ENCODE data around the gene CCNG1.
"Not testable (repeated sequence)": the region's sequence is repeated elsewhere in the genome, so short reads cannot be mapped to it uniquely, and the experiment has no call there.

The CCNG1 gene, protein sequence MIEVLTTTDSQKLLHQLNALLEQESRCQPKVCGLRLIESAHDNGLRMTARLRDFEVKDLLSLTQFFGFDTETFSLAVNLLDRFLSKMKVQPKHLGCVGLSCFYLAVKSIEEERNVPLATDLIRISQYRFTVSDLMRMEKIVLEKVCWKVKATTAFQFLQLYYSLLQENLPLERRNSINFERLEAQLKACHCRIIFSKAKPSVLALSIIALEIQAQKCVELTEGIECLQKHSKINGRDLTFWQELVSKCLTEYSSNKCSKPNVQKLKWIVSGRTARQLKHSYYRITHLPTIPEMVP

DNA sequence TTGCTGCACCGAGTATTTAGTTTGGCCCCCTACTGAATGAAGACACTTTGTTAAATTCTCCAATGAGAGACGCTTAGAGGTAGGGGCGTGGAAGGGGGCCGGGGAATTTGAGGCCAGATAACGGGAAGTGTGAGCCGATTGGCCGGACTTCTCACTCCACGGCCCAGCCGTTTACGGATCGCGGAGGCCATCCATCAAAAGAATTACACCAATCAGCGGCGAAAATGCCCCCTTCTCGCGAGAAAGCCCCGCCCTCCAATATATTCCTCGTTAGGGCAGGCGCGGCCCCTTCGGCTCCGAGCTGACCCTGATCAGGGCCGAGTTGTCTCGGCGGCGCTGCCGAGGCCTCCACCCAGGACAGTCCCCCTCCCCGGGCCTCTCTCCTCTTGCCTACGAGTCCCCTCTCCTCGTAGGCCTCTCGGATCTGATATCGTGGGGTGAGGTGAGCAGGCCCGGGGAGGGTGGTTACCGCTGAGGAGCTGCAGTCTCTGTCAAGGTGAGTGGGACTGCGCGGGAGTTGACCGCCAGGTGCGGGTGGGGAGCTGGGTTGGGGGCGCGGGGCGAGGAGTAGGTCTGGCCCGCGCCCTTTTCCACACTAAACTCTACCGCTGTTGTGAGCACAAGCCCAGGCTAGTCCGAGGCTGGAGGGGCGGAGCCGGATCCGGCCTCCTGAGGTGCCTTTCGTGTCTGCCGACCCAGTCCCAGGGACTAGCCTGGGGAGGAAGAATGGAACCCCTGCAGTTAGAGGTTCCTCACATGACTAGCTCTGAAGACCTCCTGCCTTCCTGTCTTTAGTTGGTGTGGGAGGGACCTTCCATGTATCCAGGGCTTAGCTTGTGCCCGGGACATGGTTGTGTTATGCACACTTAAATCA, at the start of gene CCNG1:
Gene CCNG1 (plus strand): TSS at position 287 of the 874 bp plus-strand sequence. CDS start 1,662 bp downstream, outside the sequence.
- peak; percentile 91 to 93 for DNase-seq

DNA sequence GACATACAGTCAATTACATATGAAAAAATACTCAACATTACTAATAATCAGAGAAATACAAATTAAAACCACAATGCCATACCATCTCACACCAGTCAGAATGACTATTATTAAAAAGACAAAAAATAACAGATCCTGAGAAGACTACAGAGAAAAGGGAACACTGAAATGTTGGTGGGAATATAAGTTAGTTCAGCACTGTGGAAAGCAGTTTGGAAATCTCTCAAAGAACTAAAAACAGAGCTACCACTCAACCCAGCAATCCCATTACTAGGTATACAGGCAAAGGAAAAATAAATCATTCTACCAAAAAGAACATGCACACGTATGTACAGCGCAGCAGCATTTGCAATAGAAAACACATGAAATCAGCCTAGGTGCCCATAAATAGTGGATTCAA, 41.6 kb upstream of the CCNG1 start:
- no peak for DNase-seq

DNA sequence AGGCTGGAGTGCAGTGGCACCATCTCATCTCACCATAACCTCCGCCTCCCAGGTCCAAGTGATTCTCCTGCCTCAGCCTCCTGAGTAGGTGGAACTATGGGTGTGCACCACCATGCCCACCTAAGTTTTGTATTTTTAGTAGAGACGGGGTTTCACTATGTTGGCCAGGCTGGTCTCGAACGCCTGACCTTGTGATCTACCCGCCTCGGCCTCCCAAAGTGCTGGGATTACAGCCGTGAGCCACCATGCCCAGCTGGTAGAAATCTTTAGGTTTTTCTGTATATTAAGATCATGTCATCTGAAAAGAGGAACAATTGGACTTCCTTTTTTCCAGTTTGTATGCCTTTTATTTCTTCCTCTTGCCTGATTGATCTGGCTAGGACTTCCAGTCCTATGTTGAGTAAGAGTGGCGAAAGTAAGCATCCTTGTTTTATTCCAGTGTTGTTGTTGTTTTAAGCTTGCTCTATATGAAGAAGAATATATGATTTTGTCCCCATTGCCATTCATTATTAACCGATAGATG, 40.5 kb upstream of the CCNG1 start:
- DNase-seq: peak in 1 of 2 donors; percentile 39

DNA sequence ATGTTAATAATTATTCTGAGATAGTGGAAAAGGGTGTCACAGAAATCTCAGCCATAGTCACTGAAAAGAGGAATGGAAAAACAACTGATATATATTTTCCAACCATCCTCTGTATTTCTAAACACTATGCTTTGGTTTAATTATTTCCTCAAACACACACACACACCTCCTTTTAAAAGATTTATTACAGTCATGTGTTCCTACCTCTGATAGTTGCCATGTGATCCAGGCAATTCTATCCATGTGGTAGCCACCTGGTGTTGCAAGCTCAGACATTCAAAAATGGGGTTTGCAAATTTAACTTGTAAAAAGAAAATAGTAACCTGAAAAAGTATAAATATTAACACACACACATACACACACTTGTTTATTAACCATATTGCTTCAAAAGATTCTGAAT, 40.0 kb upstream of the CCNG1 start:
- no peak for DNase-seq

DNA sequence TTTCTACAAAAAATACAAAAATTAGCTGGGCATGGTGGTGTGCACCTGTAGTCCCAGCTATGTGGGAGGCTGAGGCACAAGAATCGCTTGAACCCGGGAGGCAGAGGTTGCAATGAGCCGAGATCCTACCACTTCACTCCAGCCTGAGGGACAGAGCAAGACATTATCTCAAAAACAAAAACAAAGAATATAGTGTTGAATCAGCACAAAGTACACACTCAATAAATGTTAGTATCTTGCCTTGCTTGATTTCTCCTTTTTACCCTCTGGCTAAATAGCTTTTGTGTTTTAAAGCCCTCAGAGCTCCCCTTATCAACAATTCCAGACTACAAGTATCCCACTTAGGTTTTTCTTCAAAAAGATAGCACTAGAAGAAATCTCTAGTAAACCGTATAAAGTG, 37.5 kb upstream of the CCNG1 start:
- no peak for DNase-seq

DNA sequence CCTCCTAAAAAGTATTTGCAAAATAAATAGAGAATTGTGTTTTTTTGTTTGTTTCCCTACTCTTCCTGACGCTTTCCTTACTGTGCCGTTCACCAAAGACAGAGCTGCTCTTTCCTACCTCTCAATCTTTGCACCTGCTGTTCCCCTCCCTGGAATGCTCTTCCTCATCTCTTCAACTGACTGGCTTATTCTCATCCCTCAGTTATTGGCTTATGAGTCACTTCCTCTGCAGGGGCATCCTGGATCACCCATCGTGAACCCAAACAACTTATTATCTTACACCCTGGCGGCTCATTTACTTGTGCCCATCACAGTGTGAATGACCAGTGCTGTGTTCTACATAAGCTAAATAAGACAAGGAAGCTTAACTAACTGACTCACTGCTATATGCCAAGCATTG, 36.1 kb upstream of the CCNG1 start:
- DNase-seq: no peak

DNA sequence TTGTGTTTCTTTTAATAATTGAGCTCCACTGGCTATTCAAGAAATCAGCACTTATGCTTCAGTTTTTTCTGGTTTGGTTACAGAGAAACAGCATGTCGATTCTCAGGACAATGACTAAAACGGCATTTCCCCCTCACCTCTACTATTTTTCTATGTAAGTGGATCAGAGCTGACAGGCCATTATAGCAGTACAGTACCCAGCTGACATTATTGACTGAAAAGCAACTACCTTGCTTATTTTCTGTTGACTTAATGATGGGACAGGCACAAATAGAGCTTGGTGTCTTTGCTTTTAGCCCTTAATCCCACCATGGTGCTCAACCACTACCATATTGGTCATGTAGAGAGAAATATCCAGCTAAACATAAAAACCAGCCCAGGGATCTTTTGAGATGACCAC, 35.4 kb upstream of the CCNG1 start:
- no peak for DNase-seq

DNA sequence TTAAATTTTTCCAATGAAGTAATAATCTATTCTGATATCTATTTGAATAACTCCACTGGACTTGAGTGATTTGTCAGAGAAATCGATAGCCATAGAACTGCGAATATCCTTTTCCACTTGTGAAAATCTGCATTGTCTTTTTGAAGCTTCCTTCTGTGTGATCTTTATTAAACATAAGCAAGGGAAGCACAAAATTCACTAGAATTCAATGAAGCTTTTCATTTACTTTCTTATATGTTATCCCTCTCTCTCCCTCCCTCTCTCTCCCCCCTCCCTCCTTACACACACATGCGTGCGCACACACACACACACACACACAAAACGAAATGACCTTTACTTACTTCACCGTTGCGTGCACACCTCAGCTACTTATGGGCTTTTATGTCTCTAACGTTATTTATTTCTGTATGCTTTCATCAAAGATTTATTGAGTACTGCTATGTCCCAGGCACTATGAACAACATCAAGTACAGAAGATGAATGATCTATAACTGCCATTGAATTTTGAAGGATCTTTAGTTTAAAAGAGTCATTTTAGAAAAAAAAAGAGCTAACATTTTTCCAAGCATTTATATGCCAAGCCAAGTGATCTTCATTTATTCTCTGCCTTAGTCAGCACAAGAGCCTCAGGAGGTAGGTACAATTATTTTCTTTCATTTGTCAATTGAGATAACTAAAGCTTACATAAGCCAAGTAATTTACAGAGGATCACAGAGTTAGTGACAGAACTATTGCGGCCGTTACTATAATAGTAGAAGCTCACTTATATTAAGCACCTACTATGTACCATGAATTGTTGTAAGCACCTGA, 32.8 kb upstream of the CCNG1 start:
- DNase-seq: no peak

DNA sequence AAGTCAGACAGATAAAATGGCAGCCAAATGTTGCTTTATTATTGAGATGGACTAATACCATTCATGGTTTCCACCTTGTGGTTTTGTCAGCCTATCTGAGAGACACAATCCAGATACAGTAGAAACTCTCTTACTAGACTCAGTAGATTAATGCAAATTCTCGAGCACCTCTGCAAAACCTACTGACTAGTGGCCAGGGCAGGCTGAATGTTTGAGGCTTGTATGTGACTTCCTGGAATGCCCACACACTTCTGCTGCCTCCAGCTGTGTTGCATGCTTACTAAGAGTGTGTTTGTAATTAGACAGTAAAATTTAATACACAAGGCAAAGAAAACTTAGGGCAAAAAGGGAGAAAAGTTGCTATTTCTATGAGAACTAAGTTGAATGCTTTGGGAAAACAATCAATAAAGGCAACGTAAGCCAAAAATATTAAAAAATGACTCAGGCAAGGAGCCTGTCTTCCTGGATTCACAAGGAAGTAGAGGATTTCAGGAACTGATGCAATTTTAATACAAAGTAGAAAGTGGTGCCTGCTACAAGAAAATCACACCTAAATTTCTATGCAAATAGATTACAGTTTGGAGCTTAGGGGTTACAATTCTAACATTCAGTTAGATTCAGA, 30.2 kb upstream of the CCNG1 start:
- DNase-seq: no peak

DNA sequence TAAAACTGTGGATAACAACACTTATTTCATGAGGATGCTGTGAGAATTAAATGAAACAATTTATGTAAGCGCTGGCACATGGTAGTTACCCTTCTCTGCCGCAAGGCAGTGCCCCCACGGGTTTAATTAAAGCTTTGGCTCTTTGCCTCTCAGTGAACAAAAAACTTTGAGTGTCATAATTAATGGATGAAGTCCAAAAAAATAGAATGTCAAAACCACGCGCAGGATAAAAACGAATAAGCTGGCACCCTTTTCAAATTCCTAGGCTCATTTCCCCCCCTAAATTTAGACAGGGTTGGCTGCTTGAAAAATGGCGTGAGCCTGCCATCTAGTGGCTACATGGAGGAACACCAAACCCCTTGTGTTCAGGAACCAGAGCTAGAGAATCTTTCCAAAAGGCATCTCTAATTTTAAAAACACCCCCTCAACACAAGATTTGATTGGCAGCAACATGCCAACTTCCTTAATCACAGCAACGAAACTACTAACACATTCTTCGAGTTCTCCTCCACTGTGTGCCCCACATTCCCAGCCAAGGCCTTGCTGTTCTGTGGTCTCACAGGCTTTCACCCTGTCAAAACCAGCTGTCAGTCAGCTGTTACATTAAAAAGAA, 29.0 kb upstream of the CCNG1 start:
- DNase-seq: peak; percentile 57 to 61

DNA sequence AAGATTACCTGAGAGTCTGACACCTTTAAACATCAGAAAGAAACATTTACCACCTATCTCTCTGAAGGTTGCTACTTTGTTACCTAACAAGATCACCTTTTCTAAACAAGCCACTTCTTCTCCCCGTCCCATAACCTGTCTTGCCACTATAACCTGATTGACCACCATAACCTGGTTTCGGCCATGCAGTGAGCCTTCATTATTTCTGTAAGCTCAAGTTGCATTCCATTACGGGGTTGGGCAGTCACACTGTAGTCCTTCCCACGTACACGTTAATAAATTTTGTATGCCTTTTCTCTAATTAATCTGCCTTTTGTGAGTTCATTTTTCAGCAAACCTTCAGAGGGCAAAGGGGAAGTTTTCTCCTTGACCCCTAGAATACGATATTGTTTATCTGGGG, 28.0 kb upstream of the CCNG1 start:
- no peak for DNase-seq

DNA sequence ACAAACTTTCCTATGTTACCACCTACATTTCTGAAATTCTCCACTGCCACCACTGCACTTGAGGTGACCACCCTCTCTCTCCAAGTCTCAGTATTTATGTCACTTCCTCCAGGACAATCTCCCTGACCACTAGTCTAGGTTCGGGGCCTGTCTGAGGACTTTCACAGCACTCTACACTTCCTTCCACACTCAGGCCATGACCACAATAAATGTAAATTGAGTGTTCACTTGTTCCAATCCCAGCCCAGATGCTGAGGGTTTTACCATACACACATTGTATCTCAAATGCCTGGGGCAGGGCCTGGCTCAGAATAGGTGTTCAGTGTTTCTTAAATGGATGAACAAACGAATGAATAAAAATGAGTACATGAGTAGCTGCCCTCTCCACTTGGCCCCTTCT, 26.9 kb upstream of the CCNG1 start:
- DNase-seq: no peak

DNA sequence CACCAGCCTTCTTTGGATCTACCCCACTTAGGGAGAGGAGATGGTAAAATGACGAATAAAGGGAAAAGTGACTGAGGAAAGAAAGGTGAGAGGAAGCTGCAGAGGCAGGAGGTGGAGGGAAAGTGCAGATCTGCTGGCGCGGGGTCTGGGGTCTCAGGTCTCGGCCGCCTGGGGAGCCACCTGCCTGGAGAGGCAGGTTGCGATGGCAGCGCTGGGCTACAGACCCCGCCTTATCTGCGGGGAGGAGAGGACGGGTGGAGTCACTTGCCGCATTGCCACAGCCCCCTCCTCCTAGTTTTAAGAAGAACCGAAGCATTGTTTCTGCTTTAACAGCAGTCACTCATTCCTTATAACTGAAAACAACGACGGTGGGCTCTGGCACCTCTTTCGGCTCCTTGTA, 21.7 kb upstream of the CCNG1 start:
- DNase-seq: not testable (repeated sequence)

DNA sequence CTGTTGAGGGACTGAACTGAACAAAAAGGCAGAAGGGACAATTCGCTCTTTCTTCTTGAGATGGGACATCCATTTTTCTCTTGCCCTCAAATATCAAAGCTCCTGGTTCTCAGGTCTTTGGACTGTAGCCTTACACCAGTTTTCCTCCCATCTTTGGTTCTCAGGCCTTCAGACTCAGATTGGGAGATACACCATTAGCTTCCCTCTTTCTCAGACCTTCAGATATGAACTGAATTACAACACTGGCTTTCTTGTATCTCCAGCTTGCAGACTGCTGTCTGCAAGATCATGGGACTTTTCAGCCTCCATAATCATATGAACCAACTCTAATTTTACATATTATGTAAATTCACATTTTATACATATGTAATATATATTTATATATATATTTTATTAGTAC, 12.6 kb upstream of the CCNG1 start:
- no peak for DNase-seq

DNA sequence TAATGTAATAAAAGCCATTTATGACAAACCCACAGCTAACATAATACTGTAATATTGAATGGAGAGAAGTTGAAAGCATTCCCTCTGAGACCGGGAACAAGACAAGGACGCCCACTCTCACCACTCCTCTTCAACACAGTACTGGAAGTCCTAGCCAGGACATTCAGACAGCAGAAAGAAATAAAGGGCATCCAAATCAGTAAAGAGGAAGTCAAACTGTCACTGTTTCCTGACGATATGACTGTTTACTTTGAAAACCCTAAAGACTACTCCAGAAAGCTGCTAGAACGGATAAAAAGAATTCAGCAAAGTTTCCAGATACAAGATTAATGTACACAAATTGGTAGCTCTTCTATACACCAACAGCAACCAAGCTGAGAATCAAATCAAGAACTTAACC, 11.3 kb upstream of the CCNG1 start:
- not testable (repeated sequence) for DNase-seq

DNA sequence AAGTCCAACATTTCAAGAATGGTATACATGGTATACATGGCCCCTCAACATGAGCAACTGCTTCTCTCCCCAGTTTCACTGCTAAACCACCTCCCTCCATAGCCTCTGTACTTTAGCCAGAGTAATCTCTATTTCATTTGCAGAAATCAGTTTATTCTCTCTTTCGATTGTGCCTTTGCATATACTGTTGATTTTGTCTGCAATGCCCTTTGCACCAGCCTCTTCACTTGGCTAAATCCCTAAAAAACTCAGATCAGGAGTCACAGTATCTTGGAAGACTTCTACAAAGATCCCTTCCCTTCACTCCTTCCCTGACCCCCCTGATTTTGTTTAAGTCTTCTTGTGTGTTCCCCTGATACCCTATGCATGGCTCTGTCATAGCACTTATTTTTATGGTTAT, 4.9 kb upstream of the CCNG1 start:
- DNase-seq: no peak

DNA sequence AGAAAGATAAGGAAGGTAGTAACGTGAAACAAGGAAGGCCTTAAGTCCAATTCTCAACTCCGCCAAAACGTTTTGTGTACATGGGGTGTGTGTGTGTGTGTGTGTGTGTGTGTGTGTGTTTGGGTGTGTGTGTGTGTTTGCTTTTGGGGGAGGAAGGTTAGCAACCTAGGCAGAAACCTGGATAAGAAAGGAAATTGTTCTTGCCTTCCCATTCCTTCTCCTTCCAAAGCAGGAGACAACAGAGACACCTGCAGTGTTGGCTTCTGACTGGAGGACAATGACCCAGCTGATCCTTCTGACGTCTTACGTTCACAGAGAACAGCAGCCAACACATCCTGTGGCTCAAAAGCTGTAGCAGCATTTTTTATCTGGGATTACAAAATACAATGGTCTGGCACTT, 4.1 kb upstream of the CCNG1 start:
- no peak for DNase-seq

DNA sequence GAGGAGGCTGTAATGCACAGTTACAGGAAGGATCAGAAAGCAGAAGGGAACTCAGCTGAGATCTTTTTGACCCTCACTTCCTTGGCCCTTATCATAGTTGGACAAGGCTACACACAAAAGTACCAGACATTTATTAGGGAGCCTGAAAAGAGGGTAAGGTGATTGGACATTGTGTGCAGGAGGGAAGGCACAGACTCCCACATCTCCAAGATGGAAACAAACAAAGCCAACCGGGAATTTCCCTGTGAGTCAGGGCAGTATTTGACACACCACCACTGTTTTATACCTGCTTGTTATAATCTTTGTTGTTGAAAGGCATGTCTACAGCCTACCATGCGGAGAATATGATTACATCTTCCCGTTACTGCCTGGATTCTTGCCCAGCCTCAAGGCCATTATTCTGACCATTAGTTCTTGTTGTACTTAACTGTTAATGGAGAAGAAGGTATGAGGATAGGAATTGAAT, 3.0 kb upstream of the CCNG1 start:
- DNase-seq: no peak

DNA sequence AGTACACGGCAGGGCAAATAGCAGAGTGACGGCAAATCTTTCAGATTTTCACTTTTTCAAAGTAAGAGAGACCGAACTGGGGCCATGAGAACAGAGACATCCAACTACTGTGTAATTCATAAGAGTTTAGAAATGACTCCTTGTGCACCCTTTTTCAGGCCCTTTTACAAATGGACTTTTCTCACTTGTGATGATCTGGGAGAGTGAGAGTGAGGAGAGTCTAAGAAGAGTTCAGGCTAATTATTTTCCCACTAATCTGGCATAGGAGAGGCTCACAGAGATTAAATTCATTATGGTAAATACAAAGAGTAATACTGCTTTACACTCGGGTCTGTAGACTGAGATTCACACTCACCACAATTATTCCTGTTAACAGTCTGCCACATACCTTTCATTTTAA, 880 bp upstream of the CCNG1 start:
- no peak for DNase-seq

DNA sequence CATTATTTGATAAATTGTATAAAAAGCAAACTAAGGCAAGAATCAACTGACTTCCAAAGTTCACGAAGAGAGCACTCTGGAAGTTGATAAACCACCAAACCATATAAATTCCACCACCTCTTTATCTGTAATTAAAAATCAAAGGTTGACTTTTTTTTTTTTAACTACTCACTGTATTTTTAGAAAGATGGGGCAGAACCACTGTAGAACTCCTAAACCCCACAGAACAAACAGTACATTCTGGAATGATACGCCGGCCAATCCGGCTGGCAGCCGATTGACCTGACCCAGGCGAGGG, 435 bp upstream of the CCNG1 start:
- DNase-seq: no peak

DNA sequence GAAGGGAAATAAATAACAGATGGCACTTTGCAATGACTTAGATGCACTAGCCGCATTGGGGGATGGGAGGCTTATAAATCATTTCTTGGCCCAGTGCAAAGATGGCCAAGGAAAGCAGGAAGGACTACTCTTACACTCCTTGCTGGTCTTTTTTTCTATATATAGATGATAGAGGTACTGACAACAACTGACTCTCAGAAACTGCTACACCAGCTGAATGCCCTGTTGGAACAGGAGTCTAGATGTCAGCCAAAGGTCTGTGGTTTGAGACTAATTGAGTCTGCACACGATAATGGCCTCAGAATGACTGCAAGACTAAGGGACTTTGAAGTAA, 1.7 kb downstream of the CCNG1 start:
- DNase-seq: no peak

DNA sequence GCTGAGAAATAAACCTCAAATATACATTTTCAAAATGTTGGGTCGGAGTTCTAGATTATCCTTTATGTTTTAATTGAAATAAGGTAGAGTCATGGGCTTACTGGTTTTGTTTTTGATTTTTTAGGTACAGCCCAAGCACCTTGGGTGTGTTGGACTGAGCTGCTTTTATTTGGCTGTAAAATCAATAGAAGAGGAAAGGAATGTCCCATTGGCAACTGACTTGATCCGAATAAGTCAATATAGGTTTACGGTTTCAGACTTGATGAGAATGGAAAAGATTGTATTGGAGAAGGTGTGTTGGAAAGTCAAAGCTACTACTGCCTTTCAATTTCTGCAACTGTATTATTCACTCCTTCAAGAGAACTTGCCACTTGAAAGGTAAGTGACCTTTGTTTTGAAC, 3.6 kb downstream of the CCNG1 start:
- no peak for DNase-seq

DNA sequence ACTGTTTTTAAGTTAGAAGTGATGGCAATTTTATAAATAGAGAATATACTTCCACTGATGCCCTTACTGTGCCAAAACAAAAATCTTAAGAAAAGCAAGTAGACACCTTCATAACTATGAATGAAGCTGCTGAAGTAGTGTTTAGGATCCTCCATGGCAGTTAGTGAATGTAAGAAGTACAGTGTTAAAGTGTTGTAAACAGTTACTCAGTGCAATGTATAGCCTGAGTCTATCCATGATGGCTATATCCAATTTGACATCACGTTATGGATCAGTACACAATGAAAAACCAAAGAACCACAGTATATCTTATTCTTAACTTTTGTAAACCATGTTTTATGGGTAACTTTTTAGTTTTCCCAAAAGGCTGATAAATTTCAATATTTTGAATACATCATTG, 7.1 kb downstream of the CCNG1 start:
- no peak for DNase-seq

Measured in CD4-positive, alpha-beta T cell treated with Interleukin-1 beta for 1 hour (primary cell).